ENCODE measurements around the gene CD300LF.

CD300LF gene

DNA sequence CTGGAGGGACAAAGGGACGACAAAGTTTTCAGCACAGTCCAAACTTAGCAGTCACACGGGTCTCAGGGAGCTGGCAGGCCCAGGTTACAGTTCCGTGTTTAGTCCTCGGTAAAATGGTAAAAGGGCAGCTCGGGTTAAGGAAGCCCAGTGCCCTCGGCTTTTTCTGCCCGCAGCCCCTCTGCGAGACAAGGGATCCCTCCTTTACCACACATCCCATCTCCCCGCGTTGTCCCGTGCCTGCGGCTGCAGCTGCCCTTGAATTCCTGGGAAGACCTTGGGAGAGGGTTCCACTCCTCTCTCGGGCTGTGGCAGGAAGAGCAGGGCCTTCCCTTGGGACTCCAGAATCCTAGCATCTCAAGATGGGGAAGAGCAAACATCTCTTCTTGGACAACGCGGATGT is 17.1 kb upstream of the CD300LF start:
- no peak for DNase-seq (ENCODE audit: low read depth)

- DNase-seq (ENCODE audit: low read depth) = no peak
Measured at GRCh38 chr17:74729368-74729767, 16.6 kb upstream of the CD300LF start.

DNA sequence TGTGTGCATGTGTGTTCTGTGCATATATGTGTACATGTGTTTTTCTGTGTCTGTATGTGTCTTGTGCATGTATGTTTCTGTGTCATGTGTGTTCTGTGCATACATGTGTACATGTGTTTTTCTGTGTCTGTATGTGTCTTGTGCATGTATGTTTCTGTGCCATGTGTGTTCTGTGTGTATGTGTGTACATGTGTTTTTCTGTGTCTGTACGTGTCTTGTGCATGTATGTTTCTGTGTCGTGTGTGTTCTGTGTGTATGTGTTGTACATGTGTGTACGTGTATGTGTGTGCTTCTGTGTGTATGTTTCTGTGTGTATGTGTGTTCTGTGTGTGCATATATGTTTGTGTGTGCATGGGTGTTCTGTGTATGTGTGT is 16.0 kb upstream of the CD300LF start:
- no peak for DNase-seq (ENCODE audit: low read depth)

GRCh38 chr17:74728033-74728701 is 15.4 kb upstream of the CD300LF start:
- DNase-seq (ENCODE audit: low read depth) = no peak

- no peak for DNase-seq (ENCODE audit: low read depth)
Measured at GRCh38 chr17:74725111-74725510, 12.4 kb upstream of the CD300LF start.

GRCh38 chr17:74723891-74724290 is 11.2 kb upstream of the CD300LF start:
- DNase-seq (ENCODE audit: low read depth) = no peak

- no peak for DNase-seq (ENCODE audit: low read depth)
Measured at GRCh38 chr17:74722782-74723181, 10.1 kb upstream of the CD300LF start.

DNA sequence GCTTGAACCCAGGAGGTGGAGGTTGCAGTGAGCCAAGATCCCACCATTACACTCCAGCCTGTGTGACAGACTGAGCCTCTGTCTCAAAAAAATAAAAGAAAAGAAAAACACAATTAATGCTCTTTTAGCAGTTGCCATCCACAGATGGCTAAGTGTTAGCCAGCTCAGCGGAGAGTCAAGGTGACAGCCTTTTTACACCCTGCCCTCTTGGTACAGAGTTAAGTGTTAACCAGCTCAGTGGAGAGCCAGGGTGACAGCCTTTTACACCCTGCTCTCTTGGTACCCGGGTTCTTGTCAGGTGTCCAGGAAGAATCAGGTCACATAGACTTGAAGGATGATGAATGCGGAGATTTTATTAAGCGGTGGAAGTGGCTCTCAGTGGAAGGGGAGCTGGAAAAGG is 7.8 kb upstream of the CD300LF start:
- DNase-seq (ENCODE audit: low read depth) = no peak

DNA sequence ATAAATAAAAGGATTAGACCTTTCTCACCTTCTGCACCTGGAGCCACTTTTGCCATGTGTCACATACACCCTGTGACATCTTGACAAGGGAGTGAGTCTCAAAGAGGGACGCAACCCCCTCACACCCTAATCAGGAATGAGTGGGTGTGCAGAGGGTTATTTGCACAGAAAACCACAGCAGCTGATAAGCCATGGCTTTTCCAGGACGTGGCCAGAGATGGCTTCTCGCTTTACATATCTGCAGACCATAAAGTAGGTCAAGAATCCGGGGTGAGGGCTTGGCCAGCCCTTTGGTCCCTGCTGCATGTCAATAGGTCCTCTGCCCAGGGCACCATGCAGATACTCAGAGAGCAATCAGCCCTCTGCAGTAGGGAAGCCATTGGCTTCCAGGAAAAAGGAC is 2.4 kb upstream of the CD300LF start:
- no peak for DNase-seq (ENCODE audit: low read depth)

GRCh38 chr17:74713171-74713755 is 540 bp upstream of the CD300LF start:
- no peak for DNase-seq (ENCODE audit: low read depth)

DNA sequence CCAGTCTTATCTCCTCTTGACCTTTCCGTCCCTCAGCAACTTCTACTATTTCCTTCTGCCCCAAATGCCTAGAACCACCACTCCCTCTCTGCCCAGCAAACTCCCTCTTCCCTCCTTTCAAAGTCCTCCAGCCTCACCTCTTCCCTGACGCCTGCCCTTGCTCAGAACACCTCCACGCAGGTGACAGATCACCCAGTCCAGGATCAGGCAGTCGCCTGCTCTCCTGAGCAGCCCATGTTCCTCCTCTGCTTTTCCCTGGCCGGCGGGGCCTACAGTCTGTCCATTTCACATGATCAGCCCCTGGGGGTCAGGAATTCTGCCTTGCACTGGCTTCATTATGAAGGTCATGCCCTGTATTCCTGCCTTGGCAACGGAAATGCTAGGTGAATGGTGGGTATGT is 422 bp downstream of the CD300LF start:
- DNase-seq (ENCODE audit: low read depth) = no peak

DNA sequence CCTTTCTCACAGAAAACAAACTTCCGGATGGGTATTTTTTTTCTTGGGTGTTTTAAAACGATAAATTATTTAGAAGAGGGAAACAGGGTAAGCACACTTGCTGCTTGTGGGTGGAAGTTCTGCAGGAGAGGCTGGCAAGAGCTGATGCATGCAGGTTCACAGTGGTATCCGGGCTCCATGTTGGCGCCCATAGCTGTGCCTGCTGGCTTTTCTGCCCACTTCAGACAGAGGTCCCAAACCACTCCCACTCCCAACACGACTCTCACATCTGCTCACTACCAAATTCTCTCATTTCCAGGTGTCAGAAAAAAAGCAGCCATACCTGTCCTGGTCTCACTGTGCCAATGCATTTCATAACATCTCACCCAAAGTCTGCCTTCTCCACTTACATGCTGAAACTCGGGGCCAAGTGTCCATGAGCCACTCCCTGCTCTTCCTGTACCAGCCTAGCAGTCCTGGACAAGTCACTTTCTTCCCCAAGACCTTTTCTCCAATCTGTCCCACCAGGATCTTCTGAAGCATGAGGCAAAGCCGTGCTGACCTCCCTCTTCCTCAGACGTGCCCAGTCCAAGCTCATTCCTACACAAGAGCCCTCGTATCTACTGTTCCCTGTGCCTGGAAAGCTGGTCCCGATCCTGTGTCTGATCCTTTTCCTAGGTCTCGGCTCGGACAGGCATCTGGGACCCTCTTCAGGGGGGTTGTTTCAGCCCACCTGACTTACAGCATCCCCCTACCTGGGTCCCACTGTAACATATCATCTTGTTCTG is 1.5 kb downstream of the CD300LF start:
- DNase-seq (ENCODE audit: low read depth) = no peak

- DNase-seq (ENCODE audit: low read depth) = no peak
Measured at GRCh38 chr17:74704544-74704943, 8.2 kb downstream of the CD300LF start.

- DNase-seq (ENCODE audit: low read depth) = no peak
Measured at GRCh38 chr17:74703311-74703710, 9.4 kb downstream of the CD300LF start.

GRCh38 chr17:74702116-74702871 is 10.4 kb downstream of the CD300LF start:
- DNase-seq (ENCODE audit: low read depth) = no peak

DNA sequence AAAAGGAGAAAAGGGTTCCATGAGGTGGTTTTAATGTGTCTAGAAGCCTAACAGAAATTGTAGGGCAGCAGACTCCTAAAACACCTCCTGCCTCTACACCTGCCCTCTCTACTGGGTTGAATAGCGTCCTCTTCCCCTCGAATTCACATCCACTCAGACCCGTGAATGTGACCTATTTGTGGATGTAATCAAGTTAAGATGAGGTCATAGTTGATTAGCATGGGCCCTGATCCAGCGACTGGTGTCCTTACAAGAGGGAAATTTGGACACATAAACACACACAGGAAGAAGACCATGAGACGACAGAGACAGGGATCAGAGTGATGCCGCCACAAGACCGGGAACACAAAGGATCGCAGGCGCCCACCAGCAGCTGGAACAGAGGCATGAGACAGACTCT is 13.5 kb downstream of the CD300LF start:
- DNase-seq (ENCODE audit: low read depth) = no peak

GRCh38 chr17:74698069-74698468 is 14.7 kb downstream of the CD300LF start:
- DNase-seq (ENCODE audit: low read depth) = no peak

GRCh38 chr17:74697515-74697914 is 15.2 kb downstream of the CD300LF start:
- DNase-seq (ENCODE audit: low read depth) = no peak

DNA sequence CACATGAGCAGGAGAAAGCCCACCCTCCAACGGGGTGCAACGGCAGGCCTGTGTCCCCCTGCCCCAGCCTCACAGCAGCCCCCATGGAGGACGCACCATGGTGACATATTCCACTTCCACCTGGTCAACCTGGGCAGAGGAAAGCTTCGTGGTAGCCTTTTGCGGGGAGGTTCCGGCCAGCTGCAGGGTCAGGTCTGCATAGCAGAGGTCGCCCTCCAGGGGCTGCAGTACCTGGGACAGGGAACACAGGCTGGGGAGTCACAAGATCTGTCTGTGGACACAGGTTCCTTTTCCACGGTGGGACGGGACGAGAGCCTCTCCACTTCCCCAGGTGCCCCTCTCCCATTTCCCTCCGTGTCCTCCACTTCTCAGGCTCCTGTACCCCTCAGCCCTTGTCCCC is 17.1 kb downstream of the CD300LF start:
- DNase-seq (ENCODE audit: low read depth) = no peak

- no peak for DNase-seq (ENCODE audit: low read depth)
Measured at GRCh38 chr17:74694081-74694480, 18.6 kb downstream of the CD300LF start.

- DNase-seq (ENCODE audit: low read depth) = no peak
Measured at GRCh38 chr17:74691151-74691550, 21.6 kb downstream of the CD300LF start.

GRCh38 chr17:74690409-74690825 is 22.3 kb downstream of the CD300LF start:
- DNase-seq (ENCODE audit: low read depth) = no peak

DNA sequence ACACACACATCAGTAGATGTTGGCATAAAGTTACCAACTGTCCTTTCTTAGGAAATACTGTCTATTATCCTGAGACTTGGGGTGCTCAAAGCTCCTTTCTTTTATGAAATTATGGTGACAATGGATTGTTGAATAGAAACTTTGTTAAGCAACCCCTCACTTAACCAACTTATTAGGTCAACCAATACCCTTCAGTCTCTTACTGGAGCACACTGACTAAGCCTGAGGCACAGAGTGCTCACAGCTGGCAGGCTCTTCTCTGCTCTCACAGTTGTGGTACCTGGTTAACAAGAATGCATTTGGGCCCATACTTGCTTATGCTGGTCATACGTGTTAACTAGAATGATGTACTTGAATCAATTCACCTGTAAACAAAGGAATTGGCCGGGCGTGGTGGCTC is 24.8 kb downstream of the CD300LF start:
- DNase-seq (ENCODE audit: low read depth) = no peak

Measured in activated T-cell treated with anti-CD3 and anti-CD28 coated beads for 48 hours (primary cell).